SK-MEL-5 (cell line): ENCODE measurements around the gene TCEA2. TPM values are rescaled to one million over a fixed set of nuclear protein-coding genes. Genes with fewer than 3 reads are reported as not detected.

Source experiments
- DNase-seq: peaks from one replicate; pipeline ENCODE4 v3.0.0-alpha.2; 2016; ENCODE audit warnings: low read depth, low spot score
- in situ Hi-C: cut with HindIII; loops from 2 replicates; pipeline ENCODE4 v1.10.0; 2016; ENCODE audit warnings: low sequenced_read_pairs, high pct_unique_total_duplicates, low pct_unique_long_range_greater_than_20kb
- small RNA-seq, 2 experiments: library from RNA; depleted of rRNA; stranded (forward); fragments of <200 nt; gene quantifications; one replicate each; pipeline ENCODE3, GENCODE V24; 2014
- total RNA-seq: library from RNA; depleted of rRNA; stranded (reverse); fragments of >200 nt; shearing (Covaris generic); gene quantifications from 2 replicates; pipeline ENCODE4 v1.2.3, GENCODE V29; 2014; rRNA removed

The TCEA2 gene
- total RNA-seq, 1 experiment from 2014 or later = 9.8 TPM

GRCh38 chr20:64119681-64120341, 56.8 kb downstream of the TCEA2 start:
- DNase-seq = no peak
- in situ Hi-C loops = no loop called here

GRCh38 chr20:64121586-64121985, 58.6 kb downstream of the TCEA2 start:
- in situ Hi-C loops = no loop called here
- no peak for DNase-seq

Small RNA genes lying within 50 kb of the gene (small RNA-seq; reads per million reads assigned to genes)
- 0 reads per million in 2 experiments for gene AL355803.1
- gene MIR6813 = 0 reads per million in 2 experiments

Other genes with a start within 250 kb of the TCEA2 start
- 1.0 and 1.6 TPM in 2 replicates for gene ZBTB46, start 231.9 kb upstream of the TCEA2 start, total RNA-seq
- gene ABHD16B, start 201.7 kb upstream of the TCEA2 start, total RNA-seq = not detected in 2 replicates
- 74.4 and 76.4 TPM in 2 replicates for gene TPD52L2, start 197.9 kb upstream of the TCEA2 start, total RNA-seq
- 52.7 and 58.1 TPM in 2 replicates for gene DNAJC5, start 168.1 kb upstream of the TCEA2 start, total RNA-seq
- gene UCKL1, start 106.8 kb upstream of the TCEA2 start, total RNA-seq = 21.5 and 23.2 TPM in 2 replicates
- 8.5 and 8.9 TPM in 2 replicates for gene ZNF512B, start 93.3 kb upstream of the TCEA2 start, total RNA-seq
- gene SAMD10, start 83.6 kb upstream of the TCEA2 start, total RNA-seq = not detected in 2 replicates
- 63.7 and 71.3 TPM in 2 replicates for gene PRPF6, start 82.1 kb upstream of the TCEA2 start, total RNA-seq
- gene C20orf204, start 27.0 kb upstream of the TCEA2 start, total RNA-seq = 0.37 and 0.59 TPM in 2 replicates
- 0.37 TPM in 1 of 2 replicates, not detected in the other for gene SOX18, start 13.6 kb upstream of the TCEA2 start, total RNA-seq
- gene RGS19, start 16.3 kb downstream of the TCEA2 start, total RNA-seq = 28.7 and 31.4 TPM in 2 replicates
- 2.1 and 3.2 TPM in 2 replicates for gene OPRL1, start 16.9 kb downstream of the TCEA2 start, total RNA-seq
- gene LKAAEAR1, start 21.2 kb downstream of the TCEA2 start, total RNA-seq = 1.1 TPM in 1 of 2 replicates, not detected in the other
- not detected in 2 replicates for gene NPBWR2, start 44.4 kb downstream of the TCEA2 start, total RNA-seq
- gene MYT1, start 101.3 kb downstream of the TCEA2 start, total RNA-seq = 0.29 and 1.8 TPM in 2 replicates
- gene PCMTD2, start 192.6 kb downstream of the TCEA2 start, total RNA-seq = 41.1 and 44.0 TPM in 2 replicates